ENCODE measurements around the gene CEP97.

CEP97 gene, protein sequence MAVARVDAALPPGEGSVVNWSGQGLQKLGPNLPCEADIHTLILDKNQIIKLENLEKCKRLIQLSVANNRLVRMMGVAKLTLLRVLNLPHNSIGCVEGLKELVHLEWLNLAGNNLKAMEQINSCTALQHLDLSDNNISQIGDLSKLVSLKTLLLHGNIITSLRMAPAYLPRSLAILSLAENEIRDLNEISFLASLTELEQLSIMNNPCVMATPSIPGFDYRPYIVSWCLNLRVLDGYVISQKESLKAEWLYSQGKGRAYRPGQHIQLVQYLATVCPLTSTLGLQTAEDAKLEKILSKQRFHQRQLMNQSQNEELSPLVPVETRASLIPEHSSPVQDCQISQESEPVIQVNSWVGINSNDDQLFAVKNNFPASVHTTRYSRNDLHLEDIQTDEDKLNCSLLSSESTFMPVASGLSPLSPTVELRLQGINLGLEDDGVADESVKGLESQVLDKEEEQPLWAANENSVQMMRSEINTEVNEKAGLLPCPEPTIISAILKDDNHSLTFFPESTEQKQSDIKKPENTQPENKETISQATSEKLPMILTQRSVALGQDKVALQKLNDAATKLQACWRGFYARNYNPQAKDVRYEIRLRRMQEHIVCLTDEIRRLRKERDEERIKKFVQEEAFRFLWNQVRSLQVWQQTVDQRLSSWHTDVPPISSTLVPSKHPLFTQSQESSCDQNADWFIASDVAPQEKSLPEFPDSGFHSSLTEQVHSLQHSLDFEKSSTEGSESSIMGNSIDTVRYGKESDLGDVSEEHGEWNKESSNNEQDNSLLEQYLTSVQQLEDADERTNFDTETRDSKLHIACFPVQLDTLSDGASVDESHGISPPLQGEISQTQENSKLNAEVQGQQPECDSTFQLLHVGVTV

DNA sequence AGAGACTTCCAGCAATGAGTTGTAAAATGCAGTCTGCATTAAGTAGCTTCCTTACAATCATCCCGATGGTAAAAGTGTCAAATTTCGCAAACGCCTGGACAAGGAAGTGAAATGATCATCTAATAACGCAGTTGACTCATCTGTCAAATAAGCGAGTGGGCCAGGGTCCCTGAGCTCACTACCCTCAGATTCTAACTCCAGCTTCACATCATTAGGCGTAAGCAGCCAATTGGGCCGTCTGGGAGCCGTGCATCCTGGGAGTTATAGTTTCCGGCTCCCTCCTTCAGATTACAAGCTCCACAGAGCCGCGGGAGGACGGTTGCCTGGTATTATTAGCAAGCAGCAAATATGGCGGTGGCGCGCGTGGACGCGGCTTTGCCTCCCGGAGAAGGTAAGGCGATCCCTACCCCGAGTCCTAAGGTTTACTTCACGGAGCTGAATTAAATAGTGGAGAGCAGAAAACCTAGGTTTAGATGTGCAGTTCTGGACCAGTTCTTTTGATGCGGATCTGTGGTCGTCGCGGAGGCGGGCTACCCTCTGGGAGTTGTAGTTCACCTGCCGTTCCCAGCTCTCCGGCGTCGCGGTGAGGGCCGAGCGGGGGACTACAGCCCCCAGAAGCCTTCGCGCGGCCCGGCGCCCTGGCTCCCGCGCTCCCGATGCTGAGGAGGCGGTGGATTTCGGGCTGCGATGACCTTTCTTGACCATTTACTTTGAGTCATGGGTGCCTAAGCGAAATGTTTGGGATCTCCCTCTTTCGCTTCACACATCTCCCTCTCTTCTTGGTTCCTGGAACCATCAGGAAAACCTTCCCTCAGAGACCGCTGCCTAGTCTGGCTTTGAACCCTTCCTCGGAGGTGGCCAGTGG, at the start of gene CEP97:
Gene CEP97, plus strand, starts transcription at position 286 of the 865 bp plus-strand sequence. Its CDS starts 63 bp downstream, at position 349.
- Histone ChIP-seq H3K4me3 (ENCODE audit: low read depth, low read length) (peak within 1 kb of the TSS; percentile 70), H3K36me3 (ENCODE audit: control insufficient read depth in 2 of 2, insufficient read depth in 1 of 2, low read length in 2 of 2) (peaks cover 15 to 31% of the 10 kb centered on the region in 2 experiments), H3K27ac (ENCODE audit: extremely low read depth, low read depth, low read length) (no peak within 1 kb of the TSS; the same call in 1 of the 2 replicates), H3K4me1 (ENCODE audit: control insufficient read depth, insufficient read depth, low read length) (no peaks in the 10 kb centered on the region), H3K9me3 (ENCODE audit: control insufficient read depth, insufficient read depth, low read depth, low read length) (no peaks in the 10 kb centered on the region)
- POLR2A ChIA-PET: interaction anchor here (0.6 to 1.3 kb wide), 9 partner anchors 10 to 1892 kb away, joined by 3 to 11 read pairs (median 5); partner anchors contain the start of genes NXPE3, RPL24 and ZBTB11
- CTCF ChIA-PET: interaction anchor here (0.7 to 1.1 kb wide), 2 partner anchors 17 to 215 kb away, joined by 3 to 6 read pairs; no protein-coding TSS in a partner anchor
- TF ChIP-seq, protein P1, sequence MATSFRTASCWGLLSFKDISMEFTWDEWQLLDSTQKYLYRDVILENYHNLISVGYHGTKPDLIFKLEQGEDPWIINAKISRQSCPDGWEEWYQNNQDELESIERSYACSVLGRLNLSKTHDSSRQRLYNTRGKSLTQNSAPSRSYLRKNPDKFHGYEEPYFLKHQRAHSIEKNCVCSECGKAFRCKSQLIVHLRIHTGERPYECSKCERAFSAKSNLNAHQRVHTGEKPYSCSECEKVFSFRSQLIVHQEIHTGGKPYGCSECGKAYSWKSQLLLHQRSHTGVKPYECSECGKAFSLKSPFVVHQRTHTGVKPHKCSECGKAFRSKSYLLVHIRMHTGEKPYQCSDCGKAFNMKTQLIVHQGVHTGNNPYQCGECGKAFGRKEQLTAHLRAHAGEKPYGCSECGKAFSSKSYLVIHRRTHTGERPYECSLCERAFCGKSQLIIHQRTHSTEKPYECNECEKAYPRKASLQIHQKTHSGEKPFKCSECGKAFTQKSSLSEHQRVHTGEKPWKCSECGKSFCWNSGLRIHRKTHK (tag by site-specific recombination; IDR thresholded peaks at IDR 0.05): no peak
- TF ChIP-seq, protein P2, sequence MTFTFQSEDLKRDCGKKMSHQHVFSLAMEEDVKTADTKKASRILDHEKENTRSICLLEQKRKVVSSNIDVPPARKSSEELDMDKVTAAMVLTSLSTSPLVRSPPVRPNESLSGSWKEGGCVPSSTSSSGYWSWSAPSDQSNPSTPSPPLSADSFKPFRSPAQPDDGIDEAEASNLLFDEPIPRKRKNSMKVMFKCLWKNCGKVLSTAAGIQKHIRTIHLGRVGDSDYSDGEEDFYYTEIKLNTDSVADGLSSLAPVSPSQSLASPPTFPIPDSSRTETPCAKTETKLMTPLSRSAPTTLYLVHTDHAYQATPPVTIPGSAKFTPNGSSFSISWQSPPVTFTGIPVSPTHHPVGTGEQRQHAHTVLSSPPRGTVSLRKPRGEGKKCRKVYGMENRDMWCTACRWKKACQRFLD (tag by site-specific recombination; IDR thresholded peaks at IDR 0.05): no peak
- TF ChIP-seq ZNF555 (tag by site-specific recombination; conservative IDR thresholded peaks at IDR 0.05) (no peak), MZF1 (tag by site-specific recombination; IDR thresholded peaks at IDR 0.05; ENCODE audit: borderline replicate concordance) (no peak), ZBTB21 (tag by site-specific recombination; IDR thresholded peaks at IDR 0.05) (peak; percentile 29; the same call in 1 of the 2 replicates), ZNF311 (tag by site-specific recombination; IDR thresholded peaks at IDR 0.05; ENCODE audit: borderline replicate concordance) (no peak), WT1 (tag by site-specific recombination; IDR thresholded peaks at IDR 0.05) (no peak), ZNF112 (tag by site-specific recombination; IDR thresholded peaks at IDR 0.05) (no peak), BCL11B (tag by site-specific recombination; IDR thresholded peaks at IDR 0.05; ENCODE audit: low read depth) (no peak), ZNF621 (tag by site-specific recombination; IDR thresholded peaks at IDR 0.05) (no peak), ZFP3 (tag by site-specific recombination; IDR thresholded peaks at IDR 0.05; ENCODE audit: low read depth) (no peak), ZNF19 (tag by site-specific recombination; IDR thresholded peaks at IDR 0.05; ENCODE audit: low read depth) (no peak), ZNF175 (tag by site-specific recombination; IDR thresholded peaks at IDR 0.05) (no peak), SETDB1 (IDR thresholded peaks at IDR 0.05; ENCODE audit: insufficient read length, low read length) (no peak), ZNF350 (tag by site-specific recombination; IDR thresholded peaks at IDR 0.05) (no peak), ZSCAN16 (tag by site-specific recombination; IDR thresholded peaks at IDR 0.05) (no peak), ZNF514 (tag by site-specific recombination; IDR thresholded peaks at IDR 0.05) (no peak), ZNF416 (tag by site-specific recombination; IDR thresholded peaks at IDR 0.05) (no peak), ZNF585B (tag by site-specific recombination; IDR thresholded peaks at IDR 0.05) (no peak), GLI4 (tag by site-specific recombination; IDR thresholded peaks at IDR 0.05) (no peak), ZNF560 (tag by site-specific recombination; IDR thresholded peaks at IDR 0.05; ENCODE audit: borderline replicate concordance) (no peak), ZNF341 (tag by site-specific recombination; IDR thresholded peaks at IDR 0.05; ENCODE audit: low read depth) (no peak), SCRT1 (tag by site-specific recombination; IDR thresholded peaks at IDR 0.05; ENCODE audit: borderline replicate concordance) (no peak), RBAK (tag by site-specific recombination; IDR thresholded peaks at IDR 0.05) (no peak), TCF7L2 (IDR thresholded peaks at IDR 0.05; ENCODE audit: borderline replicate concordance, low read depth, low read length) (no peak), ZNF777 (tag by site-specific recombination; IDR thresholded peaks at IDR 0.05; ENCODE audit: borderline replicate concordance) (no peak; the same call in 1 of the 2 replicates), YY1 (tag by site-specific recombination; IDR thresholded peaks at IDR 0.05) (peak; percentile 82), ZFP69B (tag by site-specific recombination; IDR thresholded peaks at IDR 0.05) (no peak)
- TF ChIP-seq, protein P3, sequence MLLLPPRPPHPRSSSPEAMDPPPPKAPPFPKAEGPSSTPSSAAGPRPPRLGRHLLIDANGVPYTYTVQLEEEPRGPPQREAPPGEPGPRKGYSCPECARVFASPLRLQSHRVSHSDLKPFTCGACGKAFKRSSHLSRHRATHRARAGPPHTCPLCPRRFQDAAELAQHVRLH (tag by site-specific recombination; IDR thresholded peaks at IDR 0.05): no peak
- TF ChIP-seq, protein P4, sequence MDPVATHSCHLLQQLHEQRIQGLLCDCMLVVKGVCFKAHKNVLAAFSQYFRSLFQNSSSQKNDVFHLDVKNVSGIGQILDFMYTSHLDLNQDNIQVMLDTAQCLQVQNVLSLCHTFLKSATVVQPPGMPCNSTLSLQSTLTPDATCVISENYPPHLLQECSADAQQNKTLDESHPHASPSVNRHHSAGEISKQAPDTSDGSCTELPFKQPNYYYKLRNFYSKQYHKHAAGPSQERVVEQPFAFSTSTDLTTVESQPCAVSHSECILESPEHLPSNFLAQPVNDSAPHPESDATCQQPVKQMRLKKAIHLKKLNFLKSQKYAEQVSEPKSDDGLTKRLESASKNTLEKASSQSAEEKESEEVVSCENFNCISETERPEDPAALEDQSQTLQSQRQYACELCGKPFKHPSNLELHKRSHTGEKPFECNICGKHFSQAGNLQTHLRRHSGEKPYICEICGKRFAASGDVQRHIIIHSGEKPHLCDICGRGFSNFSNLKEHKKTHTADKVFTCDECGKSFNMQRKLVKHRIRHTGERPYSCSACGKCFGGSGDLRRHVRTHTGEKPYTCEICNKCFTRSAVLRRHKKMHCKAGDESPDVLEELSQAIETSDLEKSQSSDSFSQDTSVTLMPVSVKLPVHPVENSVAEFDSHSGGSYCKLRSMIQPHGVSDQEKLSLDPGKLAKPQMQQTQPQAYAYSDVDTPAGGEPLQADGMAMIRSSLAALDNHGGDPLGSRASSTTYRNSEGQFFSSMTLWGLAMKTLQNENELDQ (tag by site-specific recombination; IDR thresholded peaks at IDR 0.05; ENCODE audit: low read depth): no peak

All from HEK293 (cell line).